Type B pancreatic cell (in vitro differentiated cells): ENCODE measurements around the gene NME3. TPM values are rescaled to one million over a fixed set of nuclear protein-coding genes. Genes with fewer than 3 reads are reported as not detected.

ENCODE experiments used
- DNase-seq: peaks from one replicate; pipeline ENCODE4 v3.0.0; 2021; ENCODE audit warnings: mixed read lengths; ENCODE audit not compliant: unreplicated experiment; ENCODE audit errors: extremely low spot score
- H3K27ac Mint-ChIP-seq: 2 replicates; pipeline ENCODE4 v1.8.0; 2021; ENCODE audit warnings: mild to moderate bottlenecking, mixed read lengths
- H3K27me3 Mint-ChIP-seq: 2 replicates; pipeline ENCODE4 v1.8.0; 2021; ENCODE audit warnings: mixed read lengths
- H3K36me3 Mint-ChIP-seq: 2 replicates; pipeline ENCODE4 v1.8.0; 2021; ENCODE audit warnings: mixed read lengths
- H3K4me1 Mint-ChIP-seq: one replicate; pipeline ENCODE4 v1.8.0; 2021; ENCODE audit warnings: mixed read lengths; ENCODE audit not compliant: unreplicated experiment
- H3K4me3 Mint-ChIP-seq: 2 replicates; pipeline ENCODE4 v1.8.0; 2021; ENCODE audit warnings: mild to moderate bottlenecking, mixed read lengths
- H3K9me3 Mint-ChIP-seq: 2 replicates; pipeline ENCODE4 v1.8.0; 2021; ENCODE audit warnings: mixed read lengths
- total RNA-seq: library from RNA; stranded (reverse); gene quantifications from 2 replicates; pipeline ENCODE4 v1.2.1, GENCODE V29; 2021; ENCODE audit warnings: low replicate concordance
- TF ChIP-seq, protein P1 (sequence below): fragments of 200-600 bp; sonication (generic); conservative IDR thresholded peaks from 2 replicates; pipeline ENCODE4 v1.5.0; 2021; ENCODE audit warnings: antibody characterized with exemption, mild to moderate bottlenecking

The NME3 gene
- total RNA-seq, 1 donor from 2014 or later = 55.9 TPM

DNA sequence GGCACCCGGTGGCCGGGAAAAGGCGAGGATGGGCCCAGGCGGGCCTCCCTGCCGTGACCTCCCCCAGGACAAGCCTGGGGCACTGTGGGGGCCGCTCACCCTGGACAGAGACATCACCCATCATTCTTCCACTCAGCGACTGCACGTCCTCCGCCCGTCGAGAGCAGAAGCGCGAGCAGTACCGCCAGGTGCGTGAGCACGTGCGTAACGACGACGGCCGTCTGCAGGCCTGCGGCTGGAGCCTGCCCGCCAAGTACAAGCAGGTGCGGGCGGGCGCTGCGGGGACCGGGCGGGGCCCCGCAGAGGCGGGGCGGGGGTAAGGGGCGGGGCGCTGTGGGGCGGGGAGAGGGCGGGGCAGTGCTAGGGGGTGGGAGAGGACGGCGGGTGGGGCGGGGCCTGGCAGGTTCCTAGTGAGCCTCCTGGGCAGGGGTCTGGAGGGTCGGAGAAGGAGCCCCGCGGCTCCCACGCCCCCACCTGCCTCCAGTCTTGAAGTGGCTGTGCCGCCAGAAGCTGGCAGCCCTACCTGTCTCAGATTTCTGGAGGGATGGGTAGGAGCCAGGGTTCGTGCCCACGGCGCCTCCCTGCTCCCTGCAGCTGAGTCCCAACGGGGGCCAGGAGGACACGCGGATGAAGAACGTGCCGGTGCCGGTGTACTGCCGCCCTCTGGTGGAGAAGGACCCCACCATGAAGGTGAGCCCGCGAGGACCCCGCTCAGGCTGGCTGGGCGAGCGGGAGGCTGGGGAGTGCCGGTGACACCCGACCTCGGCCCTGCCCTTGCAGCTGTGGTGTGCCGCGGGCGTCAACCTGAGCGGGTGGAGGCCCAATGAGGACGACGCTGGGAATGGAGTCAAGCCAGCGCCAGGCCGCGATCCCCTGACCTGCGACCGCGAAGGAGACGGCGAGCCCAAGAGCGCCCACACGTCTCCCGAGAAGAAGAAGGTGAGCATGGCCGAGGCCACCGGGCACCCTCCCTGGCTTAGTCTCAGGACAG is 7.5 kb downstream of the NME3 start:
- Mint-ChIP-seq H3K4me3 (no peak overlapping the region), H3K27me3 (no peaks in the 10 kb centered on the region), H3K9me3 (no peaks in the 10 kb centered on the region), H3K27ac (no peak overlapping the region), H3K36me3 (no peaks in the 10 kb centered on the region), H3K4me1 (no peaks in the 10 kb centered on the region)
- no peak for DNase-seq
- TF ChIP-seq, protein P1, sequence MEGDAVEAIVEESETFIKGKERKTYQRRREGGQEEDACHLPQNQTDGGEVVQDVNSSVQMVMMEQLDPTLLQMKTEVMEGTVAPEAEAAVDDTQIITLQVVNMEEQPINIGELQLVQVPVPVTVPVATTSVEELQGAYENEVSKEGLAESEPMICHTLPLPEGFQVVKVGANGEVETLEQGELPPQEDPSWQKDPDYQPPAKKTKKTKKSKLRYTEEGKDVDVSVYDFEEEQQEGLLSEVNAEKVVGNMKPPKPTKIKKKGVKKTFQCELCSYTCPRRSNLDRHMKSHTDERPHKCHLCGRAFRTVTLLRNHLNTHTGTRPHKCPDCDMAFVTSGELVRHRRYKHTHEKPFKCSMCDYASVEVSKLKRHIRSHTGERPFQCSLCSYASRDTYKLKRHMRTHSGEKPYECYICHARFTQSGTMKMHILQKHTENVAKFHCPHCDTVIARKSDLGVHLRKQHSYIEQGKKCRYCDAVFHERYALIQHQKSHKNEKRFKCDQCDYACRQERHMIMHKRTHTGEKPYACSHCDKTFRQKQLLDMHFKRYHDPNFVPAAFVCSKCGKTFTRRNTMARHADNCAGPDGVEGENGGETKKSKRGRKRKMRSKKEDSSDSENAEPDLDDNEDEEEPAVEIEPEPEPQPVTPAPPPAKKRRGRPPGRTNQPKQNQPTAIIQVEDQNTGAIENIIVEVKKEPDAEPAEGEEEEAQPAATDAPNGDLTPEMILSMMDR = peak; percentile 69

DNA sequence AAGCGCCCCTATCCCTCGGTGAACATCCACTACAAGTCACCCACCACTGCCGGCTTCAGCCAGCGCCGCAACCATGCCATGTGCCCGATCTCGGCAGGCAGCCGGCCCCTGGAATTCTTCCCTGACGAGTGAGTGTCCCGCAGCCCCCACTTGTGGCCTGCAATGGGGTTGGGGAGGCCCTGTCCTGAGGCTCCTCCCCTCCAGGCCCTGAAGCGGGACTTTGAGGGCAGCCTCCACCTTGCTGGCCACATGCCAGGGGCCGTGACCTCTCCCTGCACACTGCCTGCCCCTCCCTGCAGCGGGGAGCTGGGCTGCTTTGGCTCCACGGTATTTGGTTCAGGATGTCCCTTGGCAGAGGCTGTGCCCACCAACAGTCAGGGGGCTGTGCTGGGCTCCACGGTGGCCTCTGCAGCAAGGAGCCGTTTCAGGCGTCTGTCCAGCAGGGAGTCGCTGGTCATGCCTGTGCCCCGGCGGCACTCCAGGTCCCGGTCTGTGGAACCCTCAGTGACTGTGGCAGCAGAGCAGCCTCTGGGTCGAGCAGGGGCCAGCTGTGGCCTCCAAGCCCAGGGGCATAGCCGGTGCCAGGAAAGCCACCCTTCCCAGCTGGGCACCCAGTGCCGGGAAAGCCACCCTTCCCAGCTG is 8.3 kb downstream of the NME3 start:
- DNase-seq = no peak
- H3K4me1 Mint-ChIP-seq = no peaks in the 10 kb centered on the region
- no peak overlapping the region for H3K27ac Mint-ChIP-seq
- TF ChIP-seq, protein P1 = no peak
- no peak overlapping the region for H3K4me3 Mint-ChIP-seq
- H3K27me3 Mint-ChIP-seq = no peaks in the 10 kb centered on the region
- no peaks in the 10 kb centered on the region for H3K36me3 Mint-ChIP-seq
- no peaks in the 10 kb centered on the region for H3K9me3 Mint-ChIP-seq

DNA sequence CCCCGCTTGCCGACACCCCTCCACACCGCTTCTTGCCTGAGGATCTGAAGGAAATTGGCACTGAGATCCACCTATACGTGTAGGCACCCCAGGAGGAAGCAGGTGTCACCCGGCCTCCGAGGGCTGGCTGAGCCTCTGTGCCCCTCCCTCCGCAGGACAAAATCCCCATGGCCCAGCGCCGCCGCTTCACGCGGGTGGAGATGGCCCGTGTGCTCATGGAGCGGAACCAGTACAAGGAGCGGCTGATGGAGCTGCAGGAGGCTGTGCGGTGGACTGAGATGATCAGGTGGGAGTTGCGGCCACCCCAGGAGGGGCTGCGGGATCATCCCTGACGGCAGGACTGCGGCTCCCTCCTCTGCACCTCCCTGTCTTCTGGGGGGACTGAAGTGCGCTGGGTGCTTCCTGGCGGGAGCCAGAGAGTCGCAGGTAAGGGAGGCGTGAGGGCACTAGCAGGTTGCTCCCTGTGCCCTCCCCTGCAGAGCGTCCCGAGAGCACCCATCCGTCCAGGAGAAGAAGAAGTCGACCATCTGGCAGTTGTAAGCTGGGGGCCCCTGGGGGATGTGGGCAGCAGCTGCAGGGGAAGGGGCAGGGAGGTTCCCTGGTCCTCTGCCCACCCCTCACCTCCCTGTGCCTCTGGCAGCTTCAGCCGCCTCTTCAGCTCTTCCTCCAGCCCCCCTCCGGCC is 9.0 kb downstream of the NME3 start:
- Mint-ChIP-seq H3K9me3 (no peaks in the 10 kb centered on the region), H3K36me3 (no peaks in the 10 kb centered on the region), H3K27me3 (no peaks in the 10 kb centered on the region)

DNA sequence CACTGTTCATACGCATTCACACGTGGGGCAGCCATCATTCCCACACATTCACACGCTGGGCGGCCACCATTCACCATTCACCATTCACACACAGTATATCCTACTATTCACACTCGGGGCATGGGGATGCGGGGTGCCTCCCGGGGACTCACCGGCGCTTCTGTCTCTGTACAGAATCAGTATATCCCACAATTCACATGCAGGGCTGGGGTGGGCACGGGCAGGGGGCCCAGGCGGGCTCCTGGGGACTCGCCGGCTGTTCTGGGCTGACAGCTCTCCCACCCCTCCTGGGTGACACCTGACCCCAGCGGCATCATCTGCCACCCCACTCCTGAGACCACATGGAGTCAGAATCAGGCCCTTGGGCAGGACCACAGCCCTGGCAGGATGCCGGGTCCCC is 9.6 kb downstream of the NME3 start:
- DNase-seq = no peak
- no peak overlapping the region for H3K27ac Mint-ChIP-seq
- H3K4me3 Mint-ChIP-seq = no peak overlapping the region
- TF ChIP-seq, protein P1 = no peak
- no peaks in the 10 kb centered on the region for H3K27me3 Mint-ChIP-seq
- H3K36me3 Mint-ChIP-seq = no peaks in the 10 kb centered on the region
- no peaks in the 10 kb centered on the region for H3K4me1 Mint-ChIP-seq
- H3K9me3 Mint-ChIP-seq = no peaks in the 10 kb centered on the region

More for the DNA sequence above, 9.0 kb downstream of the NME3 start:
- Mint-ChIP-seq H3K27ac (no peak overlapping the region), H3K4me1 (no peaks in the 10 kb centered on the region), H3K4me3 (no peak overlapping the region)
- DNase-seq = no peak
- TF ChIP-seq, protein P1 = no peak

DNA sequence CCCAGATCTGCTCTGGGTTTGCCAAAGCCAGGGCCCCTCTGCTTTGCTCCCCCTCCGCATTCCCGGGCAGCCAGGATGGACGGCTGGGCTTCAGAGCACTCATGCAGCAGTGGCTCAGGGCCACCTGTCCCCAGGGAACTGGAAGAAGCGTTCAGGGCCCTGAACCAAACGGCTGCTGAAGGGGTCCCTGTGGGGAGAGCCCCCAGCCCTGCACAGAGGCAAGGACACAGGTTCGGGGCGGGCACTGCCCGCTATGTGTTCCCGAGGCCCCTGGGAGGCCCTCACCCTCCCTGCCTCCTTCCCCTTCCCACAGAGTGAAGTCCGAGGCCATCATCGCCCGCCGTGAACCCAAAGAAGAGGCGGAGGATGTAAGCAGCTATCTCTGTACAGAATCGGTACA is 10.4 kb downstream of the NME3 start:
- H3K36me3 Mint-ChIP-seq = no peaks in the 10 kb centered on the region
- TF ChIP-seq, protein P1 = no peak
- no peak overlapping the region for H3K27ac Mint-ChIP-seq
- no peaks in the 10 kb centered on the region for H3K27me3 Mint-ChIP-seq
- H3K4me3 Mint-ChIP-seq = no peak overlapping the region
- no peaks in the 10 kb centered on the region for H3K4me1 Mint-ChIP-seq
- no peak for DNase-seq
- no peaks in the 10 kb centered on the region for H3K9me3 Mint-ChIP-seq
